H1 (cell line): ENCODE results near the gene ST6GALNAC3. TPM values are rescaled to one million over a fixed set of nuclear protein-coding genes. Genes with fewer than 3 reads are reported as not detected.

Source experiments
- POLR2A ChIP-seq, 2 experiments: IDR thresholded peaks; 1 replicate in 1 of 2; 2 replicates in 1 of 2; pipeline ENCODE4 v1.6.1; 2011; ENCODE audit warnings: low read depth in 2 of 2, low read length in 2 of 2, mild to moderate bottlenecking in 2 of 2; ENCODE audit errors: control extremely low read depth in 1 of 2
- SP2 ChIP-seq: IDR thresholded peaks from 2 replicates; pipeline ENCODE4 v1.6.1; 2012; ENCODE audit warnings: mild to moderate bottlenecking, low read length, inconsistent platforms
- polyA plus RNA-seq, 7 experiments: library from polyadenylated mRNA; depleted of rRNA in 3 of 7; stranded (reverse) in 5 of 7; unstranded in 2 of 7; fragments of >200 nt in 5 of 7; fragments of 200-250 nt in 2 of 7; gene quantifications; 1 replicate in 5 of 7; 2 replicates in 1 of 7; 4 replicates in 1 of 7; pipeline versions ENCODE4 v1.2.1 to v1.2.3, GENCODE V29; 2011 to 2013; ENCODE audit warnings: missing spikeins in 2 of 7, mixed read lengths in 2 of 7
- total RNA-seq: library from RNA; stranded (reverse); fragmentation: NEBNext Ultra II Directional; extraction: Animal tissue kit (Norgen Biotek cat#: 25700); gene quantifications from 2 replicates; pipeline ENCODE4 v1.2.1, GENCODE V29; 2021
- TF ChIP-seq, protein P1 (sequence below): IDR thresholded peaks from 2 replicates; pipeline ENCODE4 v1.6.1; 2012; ENCODE audit warnings: low read length, inconsistent platforms

The ST6GALNAC3 gene
- total and polyA plus RNA-seq, 2 of the 8 experiments (the other 6 are each of a cell fraction or from before 2014, with no cell fraction given), result 4.9 to 19.0 TPM

DNA sequence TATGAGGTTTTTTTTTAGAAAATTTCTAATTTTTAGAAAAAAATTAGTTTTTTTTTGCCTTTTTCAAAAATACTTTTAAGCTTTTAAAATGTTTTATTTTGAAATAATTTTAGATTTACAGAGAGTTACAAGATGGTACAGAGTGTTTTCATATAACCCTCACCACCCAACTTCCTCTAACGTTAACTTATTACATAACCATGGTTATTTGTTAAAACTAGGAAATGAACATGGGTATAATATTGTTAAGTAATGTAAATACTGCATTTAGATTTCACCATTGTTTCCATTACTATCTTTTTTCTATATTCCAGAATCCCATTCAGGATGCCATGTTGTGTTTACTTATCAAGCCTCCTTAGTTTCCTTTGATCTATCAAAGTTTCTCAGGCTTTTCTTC lies 45.2 kb upstream of the ST6GALNAC3 start (continued):
- TF ChIP-seq, protein P1, sequence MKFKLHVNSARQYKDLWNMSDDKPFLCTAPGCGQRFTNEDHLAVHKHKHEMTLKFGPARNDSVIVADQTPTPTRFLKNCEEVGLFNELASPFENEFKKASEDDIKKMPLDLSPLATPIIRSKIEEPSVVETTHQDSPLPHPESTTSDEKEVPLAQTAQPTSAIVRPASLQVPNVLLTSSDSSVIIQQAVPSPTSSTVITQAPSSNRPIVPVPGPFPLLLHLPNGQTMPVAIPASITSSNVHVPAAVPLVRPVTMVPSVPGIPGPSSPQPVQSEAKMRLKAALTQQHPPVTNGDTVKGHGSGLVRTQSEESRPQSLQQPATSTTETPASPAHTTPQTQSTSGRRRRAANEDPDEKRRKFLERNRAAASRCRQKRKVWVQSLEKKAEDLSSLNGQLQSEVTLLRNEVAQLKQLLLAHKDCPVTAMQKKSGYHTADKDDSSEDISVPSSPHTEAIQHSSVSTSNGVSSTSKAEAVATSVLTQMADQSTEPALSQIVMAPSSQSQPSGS, result no peak
- TF ChIP-seq POLR2A (IDR thresholded peaks at IDR 0.05; ENCODE audit: control extremely low read depth in 1 of 2, low read depth in 2 of 2, low read length in 2 of 2) (no peak), SP2 (no peak)
